Urinary bladder (tissue), 4 donors: Measurements from ENCODE around the gene FBXL19. TPM values are rescaled to one million over a fixed set of nuclear protein-coding genes. Genes with fewer than 3 reads are reported as not detected.
"Not testable (repeated sequence)": the region's sequence is repeated elsewhere in the genome, so short reads cannot be mapped to it uniquely, and the experiment has no call there.

Experiments
- DNase-seq: peaks from one replicate; pipeline ENCODE4 v3.0.0-alpha.2; 2015; ENCODE audit errors: extremely low spot score
- H3K27ac ChIP-seq: one replicate; pipeline ENCODE4 v1.5.1; 2013; ENCODE audit warnings: low read depth, mild to moderate bottlenecking, moderate library complexity
- H3K36me3 ChIP-seq: one replicate; pipeline ENCODE4 v1.6.1; 2013; ENCODE audit warnings: mild to moderate bottlenecking, moderate library complexity; ENCODE audit not compliant: insufficient read depth
- H3K4me1 ChIP-seq: one replicate; pipeline ENCODE4 v1.6.1; 2013; ENCODE audit warnings: mild to moderate bottlenecking, moderate library complexity; ENCODE audit not compliant: insufficient read depth
- H3K4me3 ChIP-seq: one replicate; pipeline ENCODE4 v1.5.1; 2013; ENCODE audit warnings: low read depth, low read length
- WGBS: extraction: QIAGEN DNeasy Blood & Tissue Kit; methylation state at CpG from one replicate; pipeline ENCODE4 v1.1.7; 2013; 5-methylcytosine and 5-hydroxymethylcytosine counted together
- polyA plus RNA-seq: library from polyadenylated mRNA; stranded (reverse); fragments of 200-250 nt; gene quantifications from one replicate; pipeline ENCODE4 v1.2.3, GENCODE V29; 2013
- total RNA-seq: library from RNA; depleted of rRNA; stranded (reverse); fragments of >200 nt; gene quantifications from one replicate; pipeline ENCODE4 v1.2.3, GENCODE V29; 2014
- donor health status: healthy with polysubstance abuse.
- donor health status: healthy.

Gene FBXL19
- total and polyA plus RNA-seq, 2 donors = 9.6 to 15.2 TPM

- Histone ChIP-seq H3K36me3 (no peaks in the 10 kb centered on the region), H3K27ac (no peak overlapping the region), H3K4me3 (no peak overlapping the region), H3K4me1 (no peaks in the 10 kb centered on the region)
- no peak for DNase-seq
- 61% methylated on average over 5 of the region's 5 CpGs for WGBS
Measured at GRCh38 chr16:30937692-30938091, 14.3 kb downstream of the FBXL19 start.

GRCh38 chr16:30939571-30939970 is 16.2 kb downstream of the FBXL19 start:
- not testable (repeated sequence) for H3K4me1 ChIP-seq, H3K4me3 ChIP-seq, DNase-seq, H3K36me3 ChIP-seq, H3K27ac ChIP-seq
- 91% methylated on average over 8 of the region's 8 CpGs for WGBS

- Histone ChIP-seq H3K27ac (no peak overlapping the region), H3K36me3 (no peaks in the 10 kb centered on the region), H3K4me3 (no peak overlapping the region), H3K4me1 (no peaks in the 10 kb centered on the region)
- WGBS = 27% methylated on average over 15 of the region's 15 CpGs
- no peak for DNase-seq
Measured at GRCh38 chr16:30941600-30942425, 18.4 kb downstream of the FBXL19 start.

- Histone ChIP-seq H3K27ac (no peak overlapping the region), H3K4me1 (no peaks in the 10 kb centered on the region), H3K36me3 (no peaks in the 10 kb centered on the region), H3K4me3 (no peak overlapping the region)
- DNase-seq = no peak
- WGBS = 92% methylated on average over 4 of the region's 4 CpGs
Measured at GRCh38 chr16:30942426-30942806, 19.0 kb downstream of the FBXL19 start.

- Histone ChIP-seq H3K4me1 (no peaks in the 10 kb centered on the region), H3K36me3 (no peaks in the 10 kb centered on the region), H3K27ac (no peak overlapping the region), H3K4me3 (no peak overlapping the region)
- DNase-seq = no peak
Measured at GRCh38 chr16:30944352-30944751, 21.0 kb downstream of the FBXL19 start.

- no peak for DNase-seq
- H3K36me3 ChIP-seq = no peaks in the 10 kb centered on the region
- no peak overlapping the region for H3K27ac ChIP-seq
- 87% methylated on average over 38 of the region's 38 CpGs for WGBS
- H3K4me1 ChIP-seq = peaks cover 2% of the 10 kb centered on the region
- no peak overlapping the region for H3K4me3 ChIP-seq
Measured at GRCh38 chr16:30946671-30947540, 23.5 kb downstream of the FBXL19 start.

GRCh38 chr16:30947541-30947858 is 24.1 kb downstream of the FBXL19 start:
- no peak overlapping the region for H3K4me3 ChIP-seq

GRCh38 chr16:30947859-30948666 is 24.7 kb downstream of the FBXL19 start:
- no peaks in the 10 kb centered on the region for H3K36me3 ChIP-seq
- H3K4me3 ChIP-seq = peak overlapping the region; percentile 96
- peak overlapping the region; percentile 93 for H3K27ac ChIP-seq
- WGBS = 18% methylated on average over 44 of the region's 44 CpGs
- H3K4me1 ChIP-seq = peaks cover 2% of the 10 kb centered on the region
- peak; percentile 97 for DNase-seq

More at GRCh38 chr16:30947541-30947858, 24.1 kb downstream of the FBXL19 start:
- Histone ChIP-seq H3K27ac (peak overlapping the region; percentile 80), H3K36me3 (no peaks in the 10 kb centered on the region), H3K4me1 (peaks cover 2% of the 10 kb centered on the region)
- DNase-seq = no peak
- WGBS = 55% methylated on average over 3 of the region's 3 CpGs

- WGBS = 1% methylated on average over 70 of the region's 70 CpGs
- no peaks in the 10 kb centered on the region for H3K36me3 ChIP-seq
- peak within 1 kb of the TSS; percentile 96 for H3K4me3 ChIP-seq
- peaks cover 2% of the 10 kb centered on the region for H3K4me1 ChIP-seq
- H3K27ac ChIP-seq = peak within 1 kb of the TSS; percentile 93
- no peak for DNase-seq
Measured at GRCh38 chr16:30948667-30949649, 25.6 kb downstream of the FBXL19 start, which contains the start of gene ORAI3. ORAI3 (plus strand) TSS chr16:30949068; CDS start chr16:30949290, 222 bp downstream.

GRCh38 chr16:30949650-30950515 is 26.5 kb downstream of the FBXL19 start:
- 6% methylated on average over 21 of the region's 21 CpGs for WGBS
- peak overlapping the region; percentile 93 for H3K27ac ChIP-seq
- H3K4me3 ChIP-seq = peak overlapping the region; percentile 96
- DNase-seq = no peak
- no peaks in the 10 kb centered on the region for H3K36me3 ChIP-seq
- peaks cover 2% of the 10 kb centered on the region for H3K4me1 ChIP-seq

- H3K36me3 ChIP-seq = no peaks in the 10 kb centered on the region
- DNase-seq = no peak
- peaks cover 2% of the 10 kb centered on the region for H3K4me1 ChIP-seq
- no peak overlapping the region for H3K4me3 ChIP-seq
- H3K27ac ChIP-seq = peak overlapping the region; percentile 72
- WGBS = 67% methylated on average over 8 of the region's 8 CpGs
Measured at GRCh38 chr16:30950516-30951065, 27.2 kb downstream of the FBXL19 start.
